AG10803 (cell line): ENCODE measurements around the gene AIMP2.
"Not testable (repeated sequence)": the region's sequence is repeated elsewhere in the genome, so short reads cannot be mapped to it uniquely, and the experiment has no call there.

Experiments used
- DNase-seq: peaks from one replicate; pipeline ENCODE4 v3.0.0; 2010; ENCODE audit warnings: low read depth
- H3K4me3 ChIP-seq: 2 replicates; pipeline ENCODE4 v1.5.1; 2011; ENCODE audit warnings: mild to moderate bottlenecking, low read length, control low read depth
- TF ChIP-seq, protein P1 (sequence below): conservative IDR thresholded peaks from 2 replicates; pipeline ENCODE4 v1.5.1; 2011; ENCODE audit warnings: mild to moderate bottlenecking, low read length, control low read depth, inconsistent platforms

AIMP2 gene

DNA sequence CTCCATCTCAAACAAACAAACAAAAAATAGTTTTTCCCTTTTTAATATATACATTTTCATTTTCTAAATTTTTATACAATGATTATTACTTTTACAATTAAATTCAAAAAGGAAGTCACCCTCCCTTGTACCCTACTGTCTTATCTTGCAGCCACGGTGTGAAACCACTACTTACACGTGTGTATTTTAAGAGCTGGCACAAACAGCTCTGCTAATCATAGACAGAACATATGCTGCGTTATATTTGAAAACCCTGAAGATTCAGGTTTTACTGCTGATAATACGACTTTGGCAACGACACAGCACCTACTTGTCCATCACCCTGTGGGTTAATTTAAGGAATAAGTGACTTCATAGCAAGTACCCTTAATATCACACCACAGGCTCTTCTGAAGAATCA lies 23.1 kb downstream of the AIMP2 start:
- no peak for DNase-seq
- H3K4me3 ChIP-seq: no peak overlapping the region
- TF ChIP-seq, protein P1, sequence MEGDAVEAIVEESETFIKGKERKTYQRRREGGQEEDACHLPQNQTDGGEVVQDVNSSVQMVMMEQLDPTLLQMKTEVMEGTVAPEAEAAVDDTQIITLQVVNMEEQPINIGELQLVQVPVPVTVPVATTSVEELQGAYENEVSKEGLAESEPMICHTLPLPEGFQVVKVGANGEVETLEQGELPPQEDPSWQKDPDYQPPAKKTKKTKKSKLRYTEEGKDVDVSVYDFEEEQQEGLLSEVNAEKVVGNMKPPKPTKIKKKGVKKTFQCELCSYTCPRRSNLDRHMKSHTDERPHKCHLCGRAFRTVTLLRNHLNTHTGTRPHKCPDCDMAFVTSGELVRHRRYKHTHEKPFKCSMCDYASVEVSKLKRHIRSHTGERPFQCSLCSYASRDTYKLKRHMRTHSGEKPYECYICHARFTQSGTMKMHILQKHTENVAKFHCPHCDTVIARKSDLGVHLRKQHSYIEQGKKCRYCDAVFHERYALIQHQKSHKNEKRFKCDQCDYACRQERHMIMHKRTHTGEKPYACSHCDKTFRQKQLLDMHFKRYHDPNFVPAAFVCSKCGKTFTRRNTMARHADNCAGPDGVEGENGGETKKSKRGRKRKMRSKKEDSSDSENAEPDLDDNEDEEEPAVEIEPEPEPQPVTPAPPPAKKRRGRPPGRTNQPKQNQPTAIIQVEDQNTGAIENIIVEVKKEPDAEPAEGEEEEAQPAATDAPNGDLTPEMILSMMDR: no peak

DNA sequence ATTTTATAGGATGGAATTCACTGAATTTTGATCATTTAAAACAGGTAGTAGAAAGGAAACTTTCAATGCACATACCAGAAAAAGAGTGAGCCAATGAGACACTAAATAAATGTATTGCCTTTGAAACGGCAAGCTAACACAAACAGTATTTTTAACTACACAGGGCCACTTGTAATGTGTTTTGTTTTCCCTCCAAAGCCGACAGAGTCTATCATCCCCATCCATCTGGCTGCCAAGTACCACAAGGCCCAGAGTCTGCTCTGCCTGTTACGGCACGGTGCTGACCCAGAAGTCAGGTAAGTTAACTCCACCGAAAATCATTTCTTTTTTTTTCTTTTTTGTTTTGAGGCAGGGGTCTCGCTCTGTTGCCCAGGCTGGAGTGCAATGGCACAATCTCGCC lies 23.6 kb downstream of the AIMP2 start:
- no peak overlapping the region for H3K4me3 ChIP-seq
- TF ChIP-seq, protein P1: no peak
- DNase-seq: no peak

DNA sequence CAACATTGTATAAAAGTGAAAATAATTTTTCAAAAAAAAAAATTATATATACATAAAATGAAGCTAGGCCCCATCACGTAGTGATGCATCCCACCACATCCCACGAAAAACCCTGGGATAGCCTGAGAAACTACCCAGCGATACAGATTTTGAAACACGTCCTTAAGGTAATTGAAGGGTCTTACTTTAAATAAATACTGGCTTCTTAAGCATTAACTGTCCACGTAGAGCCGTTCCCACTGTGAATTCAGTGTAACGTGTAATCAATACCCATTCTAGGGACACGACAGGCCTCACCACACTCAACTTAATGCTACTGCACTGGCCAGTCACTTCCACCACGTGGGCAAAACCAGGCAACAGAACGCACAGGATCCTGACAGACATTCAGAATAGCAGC lies 26.1 kb downstream of the AIMP2 start:
- no peak overlapping the region for H3K4me3 ChIP-seq
- DNase-seq: no peak
- TF ChIP-seq, protein P1: no peak

DNA sequence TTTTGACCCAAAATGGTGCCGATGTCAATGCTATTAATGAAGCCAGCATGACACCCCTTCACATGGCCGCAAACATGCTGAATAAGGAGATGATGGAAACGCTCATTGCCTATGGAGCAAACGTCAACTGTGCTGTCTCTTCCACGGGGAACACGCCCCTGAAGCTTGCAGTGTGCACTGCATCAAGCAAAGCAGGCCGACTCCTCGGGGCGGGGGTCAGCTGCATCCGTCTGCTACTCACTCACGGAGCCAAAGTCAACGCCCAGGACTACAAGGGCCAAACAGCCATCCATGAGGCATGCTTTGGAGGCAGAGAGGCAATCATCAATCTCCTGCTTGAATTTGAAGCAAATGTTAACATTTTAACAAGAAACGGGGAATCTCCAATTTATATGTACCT lies 26.6 kb downstream of the AIMP2 start:
- TF ChIP-seq, protein P1: no peak
- no peak overlapping the region for H3K4me3 ChIP-seq
- DNase-seq: no peak

DNA sequence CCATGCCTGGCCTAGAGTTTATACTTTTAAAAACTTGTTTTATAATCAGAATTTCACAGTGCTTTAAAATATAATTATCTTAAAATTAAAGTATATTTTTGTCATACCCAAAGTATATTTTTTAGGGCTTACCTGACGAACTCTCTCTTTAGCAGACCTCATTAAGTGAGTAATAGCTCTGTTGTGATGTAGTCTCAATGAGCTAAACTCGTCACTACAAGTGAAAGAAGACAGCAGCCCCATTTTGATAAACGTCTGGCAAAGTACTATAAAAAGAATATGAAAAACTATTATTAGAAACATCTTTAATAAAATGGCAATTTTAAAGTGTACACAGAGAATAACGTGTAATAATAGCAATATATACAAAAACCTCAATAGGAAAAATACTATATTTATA lies 40.7 kb downstream of the AIMP2 start:
- no peak for DNase-seq
- TF ChIP-seq, protein P1: no peak
- H3K4me3 ChIP-seq: no peak overlapping the region

DNA sequence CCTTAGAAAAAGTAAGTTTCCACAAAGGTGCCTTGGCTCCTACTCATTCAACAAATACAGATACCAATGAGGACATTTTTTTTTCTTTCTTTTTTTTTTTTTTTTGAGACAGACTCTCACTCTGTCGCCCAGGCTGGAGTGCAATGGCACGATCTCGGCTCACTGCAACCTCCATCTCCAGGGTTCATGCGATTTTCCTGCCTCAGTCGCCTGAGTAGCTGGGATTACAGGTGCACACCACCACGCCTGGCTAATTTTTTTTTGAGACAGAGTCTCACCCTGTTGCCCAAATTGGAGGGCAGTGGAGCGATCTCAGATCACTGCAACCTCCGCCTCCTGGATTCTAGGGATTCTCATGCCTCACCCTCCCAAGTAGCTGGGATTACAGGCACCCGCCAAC lies 42.1 kb downstream of the AIMP2 start:
- H3K4me3 ChIP-seq, DNase-seq: not testable (repeated sequence)

DNA sequence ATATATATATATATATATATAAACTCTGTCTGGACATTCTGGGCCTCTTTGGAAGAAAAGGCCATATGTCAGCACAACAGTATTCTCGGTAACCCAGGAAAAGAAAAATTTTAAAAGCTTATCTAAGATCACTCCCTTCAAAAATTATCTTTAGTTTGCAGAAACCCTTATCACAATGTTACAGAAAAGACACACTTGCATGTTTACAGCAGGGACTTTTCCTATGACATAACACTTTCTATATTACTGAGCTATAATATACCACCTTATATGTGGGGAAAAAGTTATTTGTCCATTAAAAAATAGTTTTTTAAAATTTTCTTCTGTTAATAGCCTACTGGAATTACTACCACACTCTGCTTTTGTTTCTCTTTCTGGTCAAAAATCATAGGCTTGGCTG lies 47.5 kb downstream of the AIMP2 start:
- TF ChIP-seq, protein P1: no peak
- DNase-seq: no peak
- no peak overlapping the region for H3K4me3 ChIP-seq
